Ovary (tissue), 9 donors: Measurements from ENCODE around the gene FBXO38. TPM values are rescaled to one million over a fixed set of nuclear protein-coding genes. Genes with fewer than 3 reads are reported as not detected.
A peak's percentile ranks its signal among the peaks of the same experiment; 100 is the strongest.

ENCODE experiments used
- DNase-seq, 5 donors: peaks; one replicate each; pipeline ENCODE4 v3.0.0-alpha.2; 2019 to 2020
- H3K27ac ChIP-seq, 2 donors: fragments of 200-600 bp; one replicate each; pipeline versions ENCODE4 v1.5.1 to v1.8.0; 2019 to 2022
- H3K27me3 ChIP-seq: fragments of 200-600 bp; one replicate; pipeline ENCODE4 v1.8.0; 2022
- H3K36me3 ChIP-seq: fragments of 200-600 bp; sonication (generic); one replicate; pipeline ENCODE4 v1.5.1; 2019
- H3K4me1 ChIP-seq: one replicate; pipeline ENCODE4 v1.8.1; 2013; ENCODE audit warnings: mild to moderate bottlenecking, moderate library complexity; ENCODE audit not compliant: insufficient read depth
- H3K4me3 ChIP-seq: fragments of 200-600 bp; sonication (generic); one replicate; pipeline ENCODE4 v1.5.1; 2017
- H3K9me3 ChIP-seq, 2 donors: fragments of 200-600 bp in 1 of 2; sonication (generic) in 1 of 2; one replicate each; pipeline versions ENCODE4 v1.5.1 to v1.8.1; 2013 to 2019; ENCODE audit warnings: mild to moderate bottlenecking in 1 of 2, moderate library complexity in 1 of 2
- CTCF ChIP-seq, 3 donors: fragments of 450-650 bp in 2 of 3; fragments of 200-600 bp in 1 of 3; IDR thresholded peaks; one replicate each; pipeline versions ENCODE4 v1.5.1 to v1.8.0; 2016 to 2022; ENCODE audit warnings: antibody characterized with exemption in 3 of 3, mild to moderate bottlenecking in 1 of 3
- EP300 ChIP-seq: sonication (generic); formaldehyde crosslinking; IDR thresholded peaks from one replicate; pipeline ENCODE4 v1.6.1; 2017; ENCODE audit warnings: antibody characterized with exemption
- POLR2A ChIP-seq: fragments of 450-650 bp; IDR thresholded peaks from one replicate; pipeline ENCODE4 v1.6.1; 2017; ENCODE audit warnings: antibody characterized with exemption, mild to moderate bottlenecking, moderate library complexity
- WGBS, 3 donors: extraction: QIAGEN DNeasy Blood & Tissue Kit in 1 of 3; methylation state at CpG; one replicate each; pipeline versions ENCODE4 v1.1.5 to v1.1.7; 2013 to 2017; 5-methylcytosine and 5-hydroxymethylcytosine counted together
- intact Hi-C, 4 donors: fragments of 100-400 bp; cut with DNase I; formaldehyde crosslinking; loops; one replicate each; pipeline versions ENCODE4 v1.11.0 to v1.15.1; 2022 to 2023
- polyA plus RNA-seq, 2 donors: library from polyadenylated mRNA; stranded (reverse); fragments of 200-250 nt in 1 of 2; fragments of 350-450 nt in 1 of 2; fragmentation: Illumina TruSeq in 1 of 2; extraction: RNeasy Lipid Tissue Mini Kit (QIAGEN cat#74804) in 1 of 2; gene quantifications; one replicate each; pipeline ENCODE4 v1.2.3, GENCODE V29; 2013 to 2014
- total RNA-seq, 7 donors: library from RNA; depleted of rRNA in 2 of 7; stranded (reverse); fragments of >200 nt in 2 of 7; fragmentation: NEBNext Ultra II Directional in 3 of 7; extraction: Animal tissue kit (Norgen Biotek cat#: 25700) in 3 of 7; gene quantifications; one replicate each; pipeline versions ENCODE4 v1.1.0 to v1.2.4, GENCODE V29; 2016 to 2023
- donor health status: DM: no; HTN: no; CAD: no; lungs with moderate emphysema.
- donor health status: DM: no; HTN: no; CAD: no.
- donor health status: Bipolar disorder and iron deficiency.
- donor health status: DM: yes; HTN: yes; CAD: no.
- donor health status: DM: no; HTN: no; CAD: no.
- donor health status: DM: yes; HTN: yes; CAD: no.

FBXO38 gene
- total and polyA plus RNA-seq, 9 donors = 16.7 to 47.0 (median 36.2) TPM

- TF ChIP-seq POLR2A = no peak
- Histone ChIP-seq H3K9me3 (no peaks in the 10 kb centered on the region), H3K27me3 (no peaks in the 10 kb centered on the region), H3K36me3 (no peaks in the 10 kb centered on the region), H3K4me3 (no peak overlapping the region), H3K4me1 (no peaks in the 10 kb centered on the region), H3K27ac (no peak overlapping the region)
- no peak for DNase-seq
- intact Hi-C loops = no loop called here
Observed at GRCh38 chr5:148372893-148373292, 10.9 kb upstream of the FBXO38 start.

- Histone ChIP-seq H3K27ac (no peak overlapping the region), H3K9me3 (no peaks in the 10 kb centered on the region), H3K4me1 (no peaks in the 10 kb centered on the region), H3K27me3 (no peaks in the 10 kb centered on the region), H3K36me3 (no peaks in the 10 kb centered on the region), H3K4me3 (no peak overlapping the region)
- TF ChIP-seq EP300 (no peak), CTCF (IDR thresholded peaks at IDR 0.05) (no peak), POLR2A (no peak)
- intact Hi-C loops = no loop called here
- peak in 3 of 5 donors; percentile 7 to 25 (median 9) for DNase-seq
- 70 to 75% (median 74%) methylated on average over 3 of the region's 3 CpGs for WGBS, 3 donors
Observed at GRCh38 chr5:148374690-148375360, 8.9 kb upstream of the FBXO38 start.

GRCh38 chr5:148376198-148376597, 7.6 kb upstream of the FBXO38 start:
- intact Hi-C loops = no loop called here
- H3K4me1 ChIP-seq = no peaks in the 10 kb centered on the region
- no peaks in the 10 kb centered on the region for H3K36me3 ChIP-seq
- no peaks in the 10 kb centered on the region for H3K27me3 ChIP-seq
- H3K4me3 ChIP-seq = no peak overlapping the region
- H3K27ac ChIP-seq = no peak overlapping the region
- TF ChIP-seq POLR2A = no peak
- no peak for TF ChIP-seq CTCF (IDR thresholded peaks at IDR 0.05)
- no peak for TF ChIP-seq EP300
- H3K9me3 ChIP-seq = no peaks in the 10 kb centered on the region
- 84 to 88% (median 87%) methylated on average over 4 of the region's 4 CpGs for whole genome bisulfite sequencing, 3 donors
- no peak for DNase-seq

- H3K4me1 ChIP-seq = no peaks in the 10 kb centered on the region
- TF ChIP-seq EP300 (no peak), CTCF (IDR thresholded peaks at IDR 0.05) (no peak), POLR2A (no peak)
- WGBS, 3 donors = 87 to 94% (median 91%) methylated on average over 3 of the region's 3 CpGs
- H3K27ac ChIP-seq = no peak overlapping the region
- no peaks in the 10 kb centered on the region for H3K27me3 ChIP-seq
- no peak for DNase-seq
- intact Hi-C loops = no loop called here
- no peaks in the 10 kb centered on the region for H3K36me3 ChIP-seq
- H3K9me3 ChIP-seq = no peaks in the 10 kb centered on the region
- no peak overlapping the region for H3K4me3 ChIP-seq
Observed at GRCh38 chr5:148378670-148379069, 5.1 kb upstream of the FBXO38 start.

- H3K4me3 ChIP-seq = no peak overlapping the region
- H3K36me3 ChIP-seq = no peaks in the 10 kb centered on the region
- H3K27me3 ChIP-seq = no peaks in the 10 kb centered on the region
- TF ChIP-seq CTCF (IDR thresholded peaks at IDR 0.05) (no peak), POLR2A (no peak), EP300 (no peak)
- no peak for DNase-seq
- no peak overlapping the region for H3K27ac ChIP-seq
- intact Hi-C loops = no loop called here
- peaks cover under 1% of the 10 kb centered on the region for H3K4me1 ChIP-seq
- no peaks in the 10 kb centered on the region for H3K9me3 ChIP-seq
Observed at GRCh38 chr5:148379340-148379739, 4.4 kb upstream of the FBXO38 start.
